H9 (cell line): ENCODE results near the gene THSD4. TPM values are rescaled to one million over a fixed set of nuclear protein-coding genes. Genes with fewer than 3 reads are reported as not detected.

ENCODE experiments used
- DNase-seq: peaks from one replicate; pipeline ENCODE4 v3.0.0-alpha.2; 2017
- H2AFZ ChIP-seq: one replicate; pipeline ENCODE4 v1.6.1; 2013; ENCODE audit warnings: mild to moderate bottlenecking, low read length, control low read depth, moderate library complexity
- H2AK5ac ChIP-seq: 2 replicates; pipeline ENCODE4 v1.6.1; 2013; ENCODE audit warnings: low read length, control low read depth, mixed read lengths; ENCODE audit not compliant: insufficient read length
- H2BK120ac ChIP-seq: one replicate; pipeline ENCODE4 v1.6.1; 2013; ENCODE audit warnings: low read depth, mild to moderate bottlenecking, low read length, control low read depth, inconsistent platforms; ENCODE audit not compliant: poor library complexity, severe bottlenecking
- H2BK12ac ChIP-seq: 2 replicates; pipeline ENCODE4 v1.6.1; 2013; ENCODE audit warnings: low read length, control low read depth, mixed read lengths, low read depth; ENCODE audit not compliant: insufficient read length
- H2BK15ac ChIP-seq: 2 replicates; pipeline ENCODE4 v1.6.1; 2013; ENCODE audit warnings: low read depth, low read length, control low read depth
- H2BK20ac ChIP-seq: one replicate; pipeline ENCODE4 v1.6.1; 2013; ENCODE audit warnings: low read depth, mild to moderate bottlenecking, low read length, control low read depth, inconsistent platforms; ENCODE audit not compliant: poor library complexity, severe bottlenecking
- H2BK5ac ChIP-seq: 2 replicates; pipeline ENCODE4 v1.6.1; 2013; ENCODE audit warnings: low read length, control low read depth, mixed read lengths; ENCODE audit not compliant: insufficient read length
- H3K14ac ChIP-seq: 2 replicates; pipeline ENCODE4 v1.6.1; 2013; ENCODE audit warnings: low read length, control low read depth; ENCODE audit not compliant: insufficient read depth
- H3K18ac ChIP-seq: 2 replicates; pipeline ENCODE4 v1.6.1; 2013; ENCODE audit warnings: low read depth, mild to moderate bottlenecking, mixed read lengths, low read length, control low read depth; ENCODE audit not compliant: insufficient read length
- H3K23ac ChIP-seq: 2 replicates; pipeline ENCODE4 v1.6.1; 2013; ENCODE audit warnings: low read length, control low read depth, mixed read lengths, low read depth; ENCODE audit not compliant: insufficient read length
- H3K23me2 ChIP-seq: 2 replicates; pipeline ENCODE4 v1.6.1; 2013; ENCODE audit warnings: low read depth, mild to moderate bottlenecking, mixed read lengths, low read length, control low read depth; ENCODE audit not compliant: insufficient read length, poor library complexity, severe bottlenecking
- H3K27ac ChIP-seq: 2 replicates; pipeline ENCODE4 v1.5.1; 2013; ENCODE audit warnings: low read length, control low read depth, mixed read lengths, low read depth; ENCODE audit not compliant: insufficient read length
- H3K27me3 ChIP-seq: 2 replicates; pipeline ENCODE4 v1.6.1; 2013; ENCODE audit warnings: low read length, control low read depth, inconsistent platforms; ENCODE audit not compliant: insufficient read depth
- H3K4ac ChIP-seq: 2 replicates; pipeline ENCODE4 v1.6.1; 2013; ENCODE audit warnings: low read depth, mild to moderate bottlenecking, control low read depth, inconsistent platforms, low read length, moderate library complexity
- H3K4me1 ChIP-seq: 2 replicates; pipeline ENCODE4 v1.6.1; 2013; ENCODE audit warnings: low read length, control low read depth, inconsistent platforms; ENCODE audit not compliant: insufficient read depth
- H3K4me2 ChIP-seq: 2 replicates; pipeline ENCODE4 v1.6.1; 2013; ENCODE audit warnings: low read length, control low read depth, mixed read lengths; ENCODE audit not compliant: insufficient read length, insufficient read depth
- H3K56ac ChIP-seq: 2 replicates; pipeline ENCODE4 v1.6.1; 2013; ENCODE audit warnings: low read depth, mild to moderate bottlenecking, mixed read lengths, low read length, control low read depth; ENCODE audit not compliant: insufficient read length
- H3K79me1 ChIP-seq: 2 replicates; pipeline ENCODE4 v1.6.1; 2013; ENCODE audit warnings: low read depth, mild to moderate bottlenecking, moderate library complexity, low read length, control low read depth, inconsistent platforms; ENCODE audit not compliant: insufficient read depth, poor library complexity, severe bottlenecking
- H3K79me2 ChIP-seq: 2 replicates; pipeline ENCODE4 v1.6.1; 2013; ENCODE audit warnings: low read length, control low read depth, inconsistent platforms; ENCODE audit not compliant: insufficient read depth
- H3K9ac ChIP-seq: 2 replicates; pipeline ENCODE4 v1.6.1; 2013; ENCODE audit warnings: low read length, control low read depth, mixed read lengths; ENCODE audit not compliant: insufficient read length; ENCODE audit errors: extremely low read depth
- H3K9me3 ChIP-seq: one replicate; pipeline ENCODE4 v1.6.1; 2013; ENCODE audit warnings: low read depth, low read length, inconsistent platforms; ENCODE audit not compliant: control insufficient read depth
- H3T11ph ChIP-seq: one replicate; pipeline ENCODE4 v1.6.1; 2013; ENCODE audit warnings: mild to moderate bottlenecking, low read length, control low read depth, inconsistent platforms
- H4K20me1 ChIP-seq: one replicate; pipeline ENCODE4 v1.6.1; 2013; ENCODE audit not compliant: control insufficient read depth, insufficient read length, insufficient read depth
- H4K5ac ChIP-seq: 2 replicates; pipeline ENCODE4 v1.6.1; 2013; ENCODE audit warnings: low read depth, mild to moderate bottlenecking, mixed read lengths, low read length, control low read depth; ENCODE audit not compliant: insufficient read length
- H4K8ac ChIP-seq: replicated peaks from 2 replicates; pipeline ENCODE4 v1.6.1; 2013; ENCODE audit warnings: low read length, control low read depth, mixed read lengths, low read depth; ENCODE audit not compliant: insufficient read length
- H4K91ac ChIP-seq: 2 replicates; pipeline ENCODE4 v1.6.1; 2013; ENCODE audit warnings: low read depth, mild to moderate bottlenecking, moderate library complexity, mixed read lengths, low read length, control low read depth; ENCODE audit not compliant: insufficient read length
- H3K27ac Mint-ChIP-seq, 3 experiments: 2 replicates in 2 of 3; 3 replicates in 1 of 3; pipeline ENCODE4 v1.8.0; 2020 to 2021; ENCODE audit warnings: mixed read lengths in 3 of 3, mild to moderate bottlenecking in 1 of 3, moderate library complexity in 1 of 3
- H3K27me3 Mint-ChIP-seq: 2 replicates; pipeline ENCODE4 v1.8.0; 2021; ENCODE audit warnings: low read depth, mild to moderate bottlenecking, moderate library complexity, mixed read lengths
- H3K36me3 Mint-ChIP-seq, 3 experiments: 2 replicates in 2 of 3; 3 replicates in 1 of 3; pipeline ENCODE4 v1.8.0; 2020 to 2021; ENCODE audit warnings: low read depth in 3 of 3, mixed read lengths in 3 of 3; ENCODE audit not compliant: insufficient read depth in 1 of 3
- H3K4me1 Mint-ChIP-seq, 2 experiments: 2 replicates each; pipeline ENCODE4 v1.8.0; 2020; ENCODE audit warnings: mixed read lengths in 2 of 2
- H3K4me3 Mint-ChIP-seq, 2 experiments: 2 replicates in 1 of 2; 3 replicates in 1 of 2; pipeline ENCODE4 v1.8.0; 2020 to 2021; ENCODE audit warnings: mild to moderate bottlenecking in 2 of 2, mixed read lengths in 2 of 2, moderate library complexity in 1 of 2
- H3K9me3 Mint-ChIP-seq, 2 experiments: 2 replicates in 1 of 2; 3 replicates in 1 of 2; pipeline ENCODE4 v1.8.0; 2020; ENCODE audit warnings: mild to moderate bottlenecking in 2 of 2, mixed read lengths in 2 of 2, moderate library complexity in 1 of 2
- WGBS: extraction: QIAGEN DNeasy Blood & Tissue Kit; methylation state at CpG from one replicate; pipeline ENCODE4 v1.1.7; 2013; ENCODE audit warnings: missing lambda C conversion rate, low lambda C conversion rate, mixed read lengths; ENCODE audit not compliant: insufficient read length; ENCODE audit errors: extremely low coverage; 5-methylcytosine and 5-hydroxymethylcytosine counted together
- total RNA-seq: library from RNA; stranded (reverse); gene quantifications from 2 replicates; pipeline ENCODE4 v1.2.1, GENCODE V29; 2021
- TF ChIP-seq, protein P1 (sequence below): fragments of 200-600 bp; sonication (generic); conservative IDR thresholded peaks from 3 replicates; pipeline ENCODE4 v1.8.0; 2021; ENCODE audit warnings: antibody characterized with exemption, mild to moderate bottlenecking

Gene THSD4
- total RNA-seq, 1 experiment from 2014 or later = 5.5 TPM

DNA sequence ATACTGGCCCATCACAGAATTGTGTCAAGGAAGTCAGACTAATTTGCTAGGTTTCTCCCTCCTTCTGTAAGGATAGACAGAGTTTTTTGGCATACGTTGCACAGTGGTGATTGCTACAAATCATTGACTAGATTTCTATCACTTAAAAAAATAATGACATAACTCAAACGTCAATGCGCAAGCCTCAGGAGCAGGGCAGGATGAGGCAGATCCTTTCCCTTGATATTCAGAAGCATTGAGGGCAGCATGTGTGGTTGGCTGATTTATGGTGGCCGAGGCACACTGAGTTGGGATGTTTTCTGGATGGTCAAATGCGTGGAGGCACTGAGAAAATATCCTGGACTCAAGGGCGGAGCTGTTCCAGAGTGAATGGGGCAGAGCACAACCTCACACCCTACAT is 14.4 kb downstream of the THSD4 start:
- no peak overlapping the region for H3K4me2 ChIP-seq
- no peak overlapping the region for H3K18ac ChIP-seq
- no peak overlapping the region for H2BK15ac ChIP-seq
- no peak overlapping the region for H3K4ac ChIP-seq
- Mint-ChIP-seq H3K36me3 (no peaks in the 10 kb centered on the region; a peak in 1 of 7 replicates), H3K27ac (no peak overlapping the region; a peak in 1 of 7 replicates), H3K4me1 (peaks cover 12 to 18% of the 10 kb centered on the region in 2 experiments; a peak in 3 of 4 replicates), H3K27me3 (no peaks in the 10 kb centered on the region), H3K4me3 (no peak overlapping the region), H3K9me3 (no peaks in the 10 kb centered on the region)
- H4K8ac ChIP-seq = no peak overlapping the region
- H2AFZ ChIP-seq = no peak overlapping the region
- no peaks in the 10 kb centered on the region for H3K79me2 ChIP-seq
- no peaks in the 10 kb centered on the region for H3K9me3 ChIP-seq
- no peak overlapping the region for H2BK12ac ChIP-seq
- no peak overlapping the region for H3K27ac ChIP-seq
- no peaks in the 10 kb centered on the region for H3K79me1 ChIP-seq
- H2BK120ac ChIP-seq = no peak overlapping the region
- H3K4me1 ChIP-seq = no peaks in the 10 kb centered on the region
- no peaks in the 10 kb centered on the region for H4K20me1 ChIP-seq
- no peak overlapping the region for H2AK5ac ChIP-seq
- DNase-seq = no peak
- H3T11ph ChIP-seq = no peak overlapping the region
- no peak overlapping the region for H3K14ac ChIP-seq
- no peak overlapping the region for H3K23ac ChIP-seq
- WGBS = no CpG with 5 or more reads among the region's 6 CpGs
- no peaks in the 10 kb centered on the region; the same call in 1 of the 2 replicates for H3K27me3 ChIP-seq
- TF ChIP-seq, protein P1, sequence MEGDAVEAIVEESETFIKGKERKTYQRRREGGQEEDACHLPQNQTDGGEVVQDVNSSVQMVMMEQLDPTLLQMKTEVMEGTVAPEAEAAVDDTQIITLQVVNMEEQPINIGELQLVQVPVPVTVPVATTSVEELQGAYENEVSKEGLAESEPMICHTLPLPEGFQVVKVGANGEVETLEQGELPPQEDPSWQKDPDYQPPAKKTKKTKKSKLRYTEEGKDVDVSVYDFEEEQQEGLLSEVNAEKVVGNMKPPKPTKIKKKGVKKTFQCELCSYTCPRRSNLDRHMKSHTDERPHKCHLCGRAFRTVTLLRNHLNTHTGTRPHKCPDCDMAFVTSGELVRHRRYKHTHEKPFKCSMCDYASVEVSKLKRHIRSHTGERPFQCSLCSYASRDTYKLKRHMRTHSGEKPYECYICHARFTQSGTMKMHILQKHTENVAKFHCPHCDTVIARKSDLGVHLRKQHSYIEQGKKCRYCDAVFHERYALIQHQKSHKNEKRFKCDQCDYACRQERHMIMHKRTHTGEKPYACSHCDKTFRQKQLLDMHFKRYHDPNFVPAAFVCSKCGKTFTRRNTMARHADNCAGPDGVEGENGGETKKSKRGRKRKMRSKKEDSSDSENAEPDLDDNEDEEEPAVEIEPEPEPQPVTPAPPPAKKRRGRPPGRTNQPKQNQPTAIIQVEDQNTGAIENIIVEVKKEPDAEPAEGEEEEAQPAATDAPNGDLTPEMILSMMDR = no peak
- H3K9ac ChIP-seq = no peak overlapping the region
- no peak overlapping the region for H4K5ac ChIP-seq
- no peak overlapping the region for H2BK20ac ChIP-seq
- H2BK5ac ChIP-seq = no peak overlapping the region
- H4K91ac ChIP-seq = no peak overlapping the region
- no peak overlapping the region for H3K56ac ChIP-seq
- H3K23me2 ChIP-seq = no peaks in the 10 kb centered on the region
